Right lobe of liver (tissue), 6 donors: Measurements from ENCODE around the gene ASTL. TPM values are rescaled to one million over a fixed set of nuclear protein-coding genes. Genes with fewer than 3 reads are reported as not detected.
A peak's percentile ranks its signal among the peaks of the same experiment; 100 is the strongest.
"Not testable (repeated sequence)": the region's sequence is repeated elsewhere in the genome, so short reads cannot be mapped to it uniquely, and the experiment has no call there.

Experiments used
- ATAC-seq, 4 donors: fragments of 200-7000 bp; cut with Tn5 transposase; one replicate each; pipeline ENCODE4 v1.9.1; 2020; ENCODE audit warnings: mild to moderate bottlenecking in 4 of 4, moderate library complexity in 4 of 4
- DNase-seq, 3 donors: peaks; one replicate each; pipeline ENCODE4 v3.0.0-alpha.2; 2020
- H3K27ac ChIP-seq, 3 donors: fragments of 200-600 bp; one replicate each; pipeline ENCODE4 v1.8.0; 2022
- H3K27me3 ChIP-seq, 2 donors: fragments of 200-600 bp; one replicate each; pipeline ENCODE4 v1.8.0; 2022
- H3K36me3 ChIP-seq, 4 donors: fragments of 200-600 bp; sonication (generic) in 1 of 4; one replicate each; pipeline versions ENCODE4 v1.5.1 to v1.8.0; 2017 to 2022; ENCODE audit warnings: control low read depth in 1 of 4
- H3K4me1 ChIP-seq, 4 donors: fragments of 200-600 bp; sonication (generic) in 1 of 4; one replicate each; pipeline versions ENCODE4 v1.5.1 to v1.8.0; 2017 to 2022; ENCODE audit warnings: control low read depth in 1 of 4
- H3K4me3 ChIP-seq, 3 donors: fragments of 200-600 bp; one replicate each; pipeline ENCODE4 v1.8.0; 2022
- H3K9me3 ChIP-seq, 4 donors: fragments of 200-600 bp; sonication (generic) in 1 of 4; one replicate each; pipeline versions ENCODE4 v1.5.1 to v1.8.0; 2017 to 2022; ENCODE audit warnings: control low read depth in 1 of 4
- POLR2A ChIP-seq: fragments of 450-650 bp; IDR thresholded peaks from one replicate; pipeline ENCODE4 v1.6.1; 2017; ENCODE audit warnings: antibody characterized with exemption, mild to moderate bottlenecking
- WGBS: methylation state at CpG from one replicate; pipeline ENCODE4 v1.1.6; 2018; ENCODE audit warnings: low coverage, low lambda C conversion rate; ENCODE audit not compliant: insufficient coverage; ENCODE audit errors: missing lambda C conversion rate; 5-methylcytosine and 5-hydroxymethylcytosine counted together
- intact Hi-C, 2 donors: fragments of 100-400 bp; cut with DNase I; formaldehyde crosslinking; loops; one replicate each; pipeline versions ENCODE4 v1.11.2 to v1.14.1; 2022
- total RNA-seq, 6 experiments: library from RNA; depleted of rRNA in 2 of 6; stranded (reverse); fragments of >200 nt in 2 of 6; fragmentation: NEBNext Ultra II Directional in 3 of 6; extraction: Animal tissue kit (Norgen Biotek cat#: 25700) in 3 of 6; gene quantifications; one replicate each; pipeline versions ENCODE4 v1.1.0 to v1.2.4, GENCODE V29; 2016 to 2023
- TF ChIP-seq, protein P1 (sequence below), 4 donors: fragments of 200-600 bp in 3 of 4; fragments of 450-650 bp in 1 of 4; IDR thresholded peaks; one replicate each; pipeline versions ENCODE4 v1.5.1 to v1.8.0; 2016 to 2022; ENCODE audit warnings: antibody characterized with exemption in 4 of 4, mild to moderate bottlenecking in 2 of 4
- donor health status: DM: no; HTN: yes; CAD: no.
- donor health status: DM: no; HTN: no; CAD: no.
- donor health status: DM: no; HTN: no; CAD: no.
- donor health status: DM: no; HTN: yes; CAD: no.
- donor health status: DM: no; HTN: yes; CAD: no.

The ASTL gene
- total RNA-seq, 6 experiments from 2014 or later: not detected

DNA sequence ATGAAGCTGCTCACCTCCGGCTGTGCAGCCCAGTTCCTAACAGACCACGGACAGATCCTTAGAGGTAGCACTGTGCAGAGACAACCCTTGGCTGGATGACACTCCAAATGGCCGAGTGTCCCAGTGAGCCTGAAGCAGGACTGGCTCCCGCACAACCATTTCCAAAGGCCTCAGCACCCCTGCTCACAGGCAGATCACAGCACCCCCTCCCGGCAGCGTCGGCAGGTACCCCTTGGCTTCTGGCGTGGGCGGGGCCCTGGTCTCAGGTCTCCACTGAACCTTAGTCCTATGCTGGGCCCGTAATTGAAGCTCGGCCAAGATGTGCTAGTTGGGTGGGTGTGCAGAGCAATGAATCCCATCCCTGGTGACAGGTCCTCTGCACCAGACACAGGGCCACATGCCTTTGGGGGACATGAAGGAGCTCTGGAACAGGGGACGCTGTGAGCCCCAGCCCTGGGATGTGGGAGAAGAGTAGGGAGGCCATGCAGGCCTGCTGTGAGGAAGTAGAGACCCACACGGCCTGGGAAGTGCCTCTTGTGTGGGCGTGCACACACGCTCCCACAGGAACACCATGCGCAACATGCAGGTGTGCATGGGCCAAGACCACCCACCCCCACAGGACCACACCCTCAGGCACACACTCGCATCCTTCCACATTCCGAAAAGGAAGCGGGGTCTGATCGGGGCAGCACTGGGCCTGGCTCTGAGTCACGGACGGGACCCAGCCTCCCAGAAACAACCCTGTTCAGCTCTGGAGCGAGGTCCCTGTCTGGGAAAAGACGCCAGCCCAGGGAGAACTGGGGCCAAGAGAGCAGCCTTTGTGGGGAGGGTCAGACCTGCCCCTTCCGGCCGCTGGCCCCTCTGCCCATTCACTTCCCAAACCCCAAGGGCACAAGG, 4.2 kb upstream of the ASTL start:
- Histone ChIP-seq H3K4me1 (no peaks in the 10 kb centered on the region), H3K9me3 (no peaks in the 10 kb centered on the region), H3K4me3 (no peak overlapping the region), H3K27me3 (no peaks in the 10 kb centered on the region), H3K27ac (no peak overlapping the region), H3K36me3 (no peaks in the 10 kb centered on the region)
- intact Hi-C loops: no loop called here
- peak in 2 of 3 donors; percentile 11 to 47 for DNase-seq
- TF ChIP-seq, protein P1, sequence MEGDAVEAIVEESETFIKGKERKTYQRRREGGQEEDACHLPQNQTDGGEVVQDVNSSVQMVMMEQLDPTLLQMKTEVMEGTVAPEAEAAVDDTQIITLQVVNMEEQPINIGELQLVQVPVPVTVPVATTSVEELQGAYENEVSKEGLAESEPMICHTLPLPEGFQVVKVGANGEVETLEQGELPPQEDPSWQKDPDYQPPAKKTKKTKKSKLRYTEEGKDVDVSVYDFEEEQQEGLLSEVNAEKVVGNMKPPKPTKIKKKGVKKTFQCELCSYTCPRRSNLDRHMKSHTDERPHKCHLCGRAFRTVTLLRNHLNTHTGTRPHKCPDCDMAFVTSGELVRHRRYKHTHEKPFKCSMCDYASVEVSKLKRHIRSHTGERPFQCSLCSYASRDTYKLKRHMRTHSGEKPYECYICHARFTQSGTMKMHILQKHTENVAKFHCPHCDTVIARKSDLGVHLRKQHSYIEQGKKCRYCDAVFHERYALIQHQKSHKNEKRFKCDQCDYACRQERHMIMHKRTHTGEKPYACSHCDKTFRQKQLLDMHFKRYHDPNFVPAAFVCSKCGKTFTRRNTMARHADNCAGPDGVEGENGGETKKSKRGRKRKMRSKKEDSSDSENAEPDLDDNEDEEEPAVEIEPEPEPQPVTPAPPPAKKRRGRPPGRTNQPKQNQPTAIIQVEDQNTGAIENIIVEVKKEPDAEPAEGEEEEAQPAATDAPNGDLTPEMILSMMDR (IDR thresholded peaks at IDR 0.05): no peak
- no peak for TF ChIP-seq POLR2A
- WGBS: 80% methylated on average over 5 of the region's 26 CpGs
- ATAC-seq: no peak

DNA sequence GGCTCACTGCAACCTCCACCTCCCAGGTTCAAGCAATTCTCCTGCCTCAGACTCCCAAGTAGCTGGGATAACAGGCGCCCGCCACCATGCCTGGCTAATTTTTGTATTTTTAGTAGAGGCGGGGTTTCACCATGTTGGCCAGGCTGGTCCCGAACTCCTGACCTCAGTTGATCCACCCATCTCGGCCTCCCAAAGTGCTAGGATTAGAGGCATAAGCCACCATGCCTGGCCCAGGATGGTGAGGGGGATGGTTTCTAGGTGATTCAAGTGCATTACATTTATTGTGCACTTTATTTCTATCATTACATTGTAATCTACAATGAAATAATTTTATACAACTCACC, 3.3 kb upstream of the ASTL start:
- H3K27ac ChIP-seq, DNase-seq, intact Hi-C loops, H3K4me3 ChIP-seq, H3K36me3 ChIP-seq, H3K9me3 ChIP-seq, H3K27me3 ChIP-seq, H3K4me1 ChIP-seq, ATAC-seq: not testable (repeated sequence)
- WGBS: 100% methylated on average over 3 of the region's 5 CpGs

- WGBS: 48% methylated on average over 2 of the region's 13 CpGs
- H3K9me3 ChIP-seq: no peaks in the 10 kb centered on the region
- no peak overlapping the region for H3K27ac ChIP-seq
- no peak for TF ChIP-seq POLR2A
- TF ChIP-seq, protein P1 (IDR thresholded peaks at IDR 0.05): no peak
- ATAC-seq (no peak), DNase-seq (peak in 1 of 3 donors; percentile 21)
- no peak overlapping the region for H3K4me3 ChIP-seq
- intact Hi-C loops: no loop called here
- no peaks in the 10 kb centered on the region for H3K36me3 ChIP-seq
- H3K27me3 ChIP-seq: no peaks in the 10 kb centered on the region
- no peaks in the 10 kb centered on the region for H3K4me1 ChIP-seq
Observed at GRCh38 chr2:96140941-96141623, 2.8 kb upstream of the ASTL start.

DNA sequence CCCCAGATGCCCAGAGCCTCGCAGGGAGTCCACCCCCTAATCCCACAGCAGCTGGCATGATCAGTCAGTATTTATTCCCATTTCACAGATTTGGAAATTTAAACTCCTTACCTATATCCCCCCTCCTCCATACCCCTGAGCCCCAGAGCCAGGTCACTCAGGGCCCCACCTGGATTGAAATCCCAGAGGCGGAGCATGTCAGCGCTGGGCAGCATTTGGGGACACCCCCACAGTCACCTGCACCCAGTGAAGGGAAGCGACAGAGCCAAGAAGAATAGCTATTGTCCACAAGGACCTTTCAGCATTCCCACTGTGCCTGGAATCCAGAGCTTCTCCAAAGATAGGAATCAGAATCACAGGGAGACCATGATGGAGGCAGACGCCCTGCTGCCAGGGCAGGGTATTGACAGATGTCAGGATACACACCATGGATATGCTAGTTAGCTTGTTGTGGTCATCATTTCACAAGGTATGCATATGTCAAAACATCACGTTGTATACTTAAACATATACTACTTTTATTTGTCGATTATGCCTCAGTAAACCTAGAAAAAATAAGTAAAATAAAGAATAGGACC, 968 bp upstream of the ASTL start:
- Histone ChIP-seq H3K27me3 (no peaks in the 10 kb centered on the region), H3K36me3 (no peaks in the 10 kb centered on the region), H3K9me3 (no peaks in the 10 kb centered on the region), H3K27ac (no peak overlapping the region), H3K4me3 (no peak overlapping the region), H3K4me1 (no peaks in the 10 kb centered on the region)
- WGBS: 71% methylated on average over 5 of the region's 7 CpGs
- intact Hi-C loops: no loop called here
- no peak for DNase-seq
- ATAC-seq: no peak
- TF ChIP-seq, protein P1 (IDR thresholded peaks at IDR 0.05): no peak
- TF ChIP-seq POLR2A: no peak
